Measurements from ENCODE around the gene COL6A2. TPM values are rescaled to one million over a fixed set of nuclear protein-coding genes. Genes with fewer than 3 reads are reported as not detected.

COL6A2 gene
- total and polyA plus RNA-seq, 2 experiments from 2014 or later = 509 to 832 TPM

GRCh38 chr21:46114963-46115362 is 17.1 kb downstream of the COL6A2 start:
- no peak overlapping the region for H3K4me3 ChIP-seq
- no peaks in the 10 kb centered on the region for H3K9me3 ChIP-seq (ENCODE audit: low read depth)
- H3K79me2 ChIP-seq = peaks cover 17% of the 10 kb centered on the region
- 96% methylated on average over 4 of the region's 4 CpGs for WGBS (ENCODE audit: low lambda C conversion rate, missing lambda C conversion rate)
- DNase-seq (ENCODE audit: low spot score) = no peak
- H3K27me3 ChIP-seq = no peaks in the 10 kb centered on the region
- peaks cover 8% of the 10 kb centered on the region for H4K20me1 ChIP-seq (ENCODE audit: insufficient read depth, poor library complexity, severe bottlenecking)
- H3K27ac ChIP-seq = no peak overlapping the region
- H3K9me2 ChIP-seq (replicated peaks; ENCODE audit: insufficient read depth) = no peaks in the 10 kb centered on the region
- TF ChIP-seq EZH2phosphoT487 (IDR thresholded peaks at IDR 0.05; ENCODE audit: low read depth, severe bottlenecking, unreplicated experiment) (no peak), EZH2 (IDR thresholded peaks at IDR 0.05; ENCODE audit: borderline replicate concordance) (no peak), CTCF (IDR thresholded peaks at IDR 0.05; ENCODE audit: poor library complexity) (no peak)
- H2AFZ ChIP-seq = no peak overlapping the region
- no peaks in the 10 kb centered on the region for H3K36me3 ChIP-seq (replicated peaks; ENCODE audit: insufficient read depth, low read depth)
- no peak overlapping the region for H3K4me2 ChIP-seq
- no peaks in the 10 kb centered on the region for H3K4me1 ChIP-seq (ENCODE audit: insufficient read depth)

GRCh38 chr21:46115441-46116188 is 17.7 kb downstream of the COL6A2 start:
- H4K20me1 ChIP-seq (ENCODE audit: insufficient read depth, poor library complexity, severe bottlenecking) = peaks cover 2% of the 10 kb centered on the region
- H3K9me3 ChIP-seq (ENCODE audit: low read depth) = no peaks in the 10 kb centered on the region
- H3K4me1 ChIP-seq (ENCODE audit: insufficient read depth) = no peaks in the 10 kb centered on the region
- H3K27ac ChIP-seq = no peak overlapping the region
- H3K4me3 ChIP-seq = no peak overlapping the region
- peaks cover 10% of the 10 kb centered on the region for H3K79me2 ChIP-seq
- H3K27me3 ChIP-seq = no peaks in the 10 kb centered on the region
- TF ChIP-seq EZH2phosphoT487 (IDR thresholded peaks at IDR 0.05; ENCODE audit: low read depth, severe bottlenecking, unreplicated experiment) (no peak), CTCF (IDR thresholded peaks at IDR 0.05; ENCODE audit: poor library complexity) (no peak), EZH2 (IDR thresholded peaks at IDR 0.05; ENCODE audit: borderline replicate concordance) (no peak)
- 91% methylated on average over 12 of the region's 17 CpGs for WGBS (ENCODE audit: low lambda C conversion rate, missing lambda C conversion rate)
- DNase-seq (ENCODE audit: low spot score) = no peak
- no peaks in the 10 kb centered on the region for H3K9me2 ChIP-seq (replicated peaks; ENCODE audit: insufficient read depth)
- no peak overlapping the region for H3K4me2 ChIP-seq
- no peak overlapping the region for H2AFZ ChIP-seq
- no peaks in the 10 kb centered on the region for H3K36me3 ChIP-seq (replicated peaks; ENCODE audit: insufficient read depth, low read depth)

- Histone ChIP-seq H3K9me3 (ENCODE audit: low read depth) (no peaks in the 10 kb centered on the region), H3K4me1 (ENCODE audit: insufficient read depth) (no peaks in the 10 kb centered on the region), H3K36me3 (replicated peaks; ENCODE audit: insufficient read depth, low read depth) (no peaks in the 10 kb centered on the region), H3K4me2 (no peak overlapping the region), H3K4me3 (no peak overlapping the region), H3K27ac (no peak overlapping the region), H4K20me1 (ENCODE audit: insufficient read depth, poor library complexity, severe bottlenecking) (no peaks in the 10 kb centered on the region), H2AFZ (no peak overlapping the region), H3K9me2 (replicated peaks; ENCODE audit: insufficient read depth) (no peaks in the 10 kb centered on the region), H3K79me2 (peaks cover 6% of the 10 kb centered on the region), H3K27me3 (no peaks in the 10 kb centered on the region)
- no peak for DNase-seq (ENCODE audit: low spot score)
- TF ChIP-seq EZH2 (IDR thresholded peaks at IDR 0.05; ENCODE audit: borderline replicate concordance) = no peak
- no peak for TF ChIP-seq EZH2phosphoT487 (IDR thresholded peaks at IDR 0.05; ENCODE audit: low read depth, severe bottlenecking, unreplicated experiment)
- no peak for TF ChIP-seq CTCF (IDR thresholded peaks at IDR 0.05; ENCODE audit: poor library complexity)
- 94% methylated on average over 19 of the region's 20 CpGs for WGBS (ENCODE audit: low lambda C conversion rate, missing lambda C conversion rate)
These were observed 18.4 kb downstream of the COL6A2 start for GRCh38 chr21:46116189-46116775.
